Motor neuron (in vitro differentiated cells): ENCODE measurements around the gene TEX22. TPM values are rescaled to one million over a fixed set of nuclear protein-coding genes. Genes with fewer than 3 reads are reported as not detected.

Experiments used
- ATAC-seq, 8 experiments: fragments of 200-7000 bp; cut with Tn5 transposase; replicated peaks in 6 of 8; 2 replicates each; pipeline ENCODE4 v1.8.0; 2021; ENCODE audit warnings: mild to moderate bottlenecking in 8 of 8, moderate library complexity in 8 of 8
- H3K27ac ChIP-seq, 2 donors: fragments of 250-450 bp; sonication (Bioruptor Pico); 2 replicates each; pipeline ENCODE4 v1.9.0; 2021; ENCODE audit warnings: antibody characterized with exemption in 2 of 2, mild to moderate bottlenecking in 2 of 2, moderate library complexity in 1 of 2
- H3K4me1 ChIP-seq, 2 donors: fragments of 250-450 bp; sonication (Bioruptor Pico); replicated peaks in 1 of 2; 2 replicates each; pipeline ENCODE4 v1.6.1; 2021; ENCODE audit warnings: antibody characterized with exemption in 2 of 2, mild to moderate bottlenecking in 2 of 2, moderate library complexity in 1 of 2
- H3K4me3 ChIP-seq, 5 donors: fragments of 250-450 bp; sonication (Bioruptor Pico); 2 replicates each; pipeline ENCODE4 v1.9.0; 2021; ENCODE audit warnings: antibody characterized with exemption in 5 of 5, mild to moderate bottlenecking in 5 of 5, moderate library complexity in 4 of 5
- WGBS, 10 experiments: fragments of 450-650 bp; shearing (Covaris generic); methylation state at CpG; one replicate each; pipeline ENCODE4 v1.0.0; 2022; 5-methylcytosine and 5-hydroxymethylcytosine counted together
- in situ Hi-C, 9 experiments: fragments of 400-800 bp; cut with MboI; loops; one replicate each; pipeline ENCODE4 v1.15.0; 2021; ENCODE audit warnings: low sequenced_read_pairs in 9 of 9, low pct_unique_long_range_greater_than_20kb in 2 of 9; ENCODE audit not compliant: unreplicated experiment in 9 of 9
- total RNA-seq, 8 experiments: library from RNA; unstranded; fragments of 300-600 nt; gene quantifications; 2 replicates each; pipeline versions ENCODE4 v1.2.3 to v1.2.4, GENCODE V29; 2022

The TEX22 gene
- total RNA-seq, 8 experiments from 2014 or later, result 0.25 to 1.1 (median 0.88) TPM

GRCh38 chr14:105439179-105439578 is 40.8 kb downstream of the TEX22 start:
- 63 to 100% (median 94%) methylated on average over 2 to 9 of the region's 11 CpGs; no CpG with 5 or more reads in 5 of the 10 experiments for WGBS, 10 experiments
- ATAC-seq, result no peak
- no peak overlapping the region for H3K4me3 ChIP-seq
- no peaks in the 10 kb centered on the region for H3K4me1 ChIP-seq
- H3K27ac ChIP-seq, result no peak overlapping the region
- in situ Hi-C loops, result no loop called here

DNA sequence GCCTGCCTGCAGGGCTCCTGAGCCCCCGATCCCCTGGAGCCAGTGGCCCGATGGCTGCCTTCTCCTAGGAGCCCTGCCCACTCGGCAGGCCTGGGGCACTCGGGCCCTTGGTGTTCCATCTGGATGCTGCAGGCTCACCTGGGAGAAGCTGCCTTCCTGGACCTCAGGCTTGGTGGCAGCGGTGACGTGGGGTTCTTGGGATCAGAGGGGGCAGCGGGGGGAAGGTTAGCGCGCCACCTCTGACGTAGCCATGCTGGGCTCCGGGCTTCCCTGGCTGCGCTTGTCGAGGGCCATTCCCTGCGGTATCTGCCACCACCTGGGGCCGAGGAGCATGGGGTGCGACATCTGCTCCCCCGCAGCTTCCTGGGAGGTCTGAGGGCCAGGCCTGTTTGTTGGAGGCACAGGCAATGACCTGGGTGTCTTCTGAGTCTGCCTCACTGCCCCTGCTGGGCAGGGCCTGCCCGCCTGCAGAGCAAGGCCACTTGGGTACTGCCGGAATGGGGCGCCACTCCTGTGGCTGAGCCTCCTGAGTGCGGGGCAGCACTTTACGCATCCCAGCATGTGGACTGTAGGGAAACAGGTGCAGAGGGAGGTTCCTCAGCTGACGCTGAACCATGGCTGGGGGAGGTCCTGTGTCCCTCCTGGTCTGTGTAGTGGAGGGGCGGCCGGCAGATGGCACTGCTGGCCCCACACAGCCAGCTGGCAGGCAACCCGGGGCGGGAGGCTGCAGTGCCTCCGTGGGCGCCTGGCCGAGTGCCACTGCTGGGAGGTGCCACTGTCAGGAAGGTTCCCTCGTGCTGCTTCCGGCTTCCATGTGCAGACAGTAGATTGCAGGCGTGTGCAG is 41.6 kb downstream of the TEX22 start:
- in situ Hi-C loops, result no loop called here
- 80 to 100% (median 91%) methylated on average over 1 to 15 of the region's 33 CpGs; no CpG with 5 or more reads in 4 of the 10 experiments for WGBS, 10 experiments
- no peak overlapping the region for H3K4me3 ChIP-seq
- H3K4me1 ChIP-seq, result no peaks in the 10 kb centered on the region
- H3K27ac ChIP-seq, result no peak overlapping the region
- ATAC-seq, result peak in 2 of 8 experiments; percentile 48 to 79

- Histone ChIP-seq H3K4me3 (no peak overlapping the region), H3K4me1 (no peaks in the 10 kb centered on the region), H3K27ac (no peak overlapping the region)
- in situ Hi-C loops, result no loop called here
- whole genome bisulfite sequencing, 10 experiments, result 90 to 100% (median 100%) methylated on average over 1 to 13 of the region's 15 CpGs; no CpG with 5 or more reads in 5 of the 10 experiments
- ATAC-seq, result no peak
Observed at GRCh38 chr14:105440554-105440900, 42.2 kb downstream of the TEX22 start.

- Histone ChIP-seq H3K27ac (no peak overlapping the region), H3K4me1 (no peaks in the 10 kb centered on the region), H3K4me3 (no peak overlapping the region)
- in situ Hi-C loops, result no loop called here
- ATAC-seq, result no peak
- whole genome bisulfite sequencing, 10 experiments, result 87 to 100% (median 100%) methylated on average over 2 to 3 of the region's 9 CpGs; no CpG with 5 or more reads in 7 of the 10 experiments
Observed at GRCh38 chr14:105440992-105441391, 42.7 kb downstream of the TEX22 start.

GRCh38 chr14:105442125-105442524 is 43.8 kb downstream of the TEX22 start:
- no peaks in the 10 kb centered on the region for H3K4me1 ChIP-seq
- 75 to 100% (median 89%) methylated on average over 1 to 13 of the region's 17 CpGs; no CpG with 5 or more reads in 1 of the 10 experiments for WGBS, 10 experiments
- ATAC-seq, result no peak
- H3K27ac ChIP-seq, result no peak overlapping the region
- in situ Hi-C loops, result no loop called here
- no peak overlapping the region for H3K4me3 ChIP-seq

- no peak overlapping the region for H3K4me3 ChIP-seq
- no peak overlapping the region for H3K27ac ChIP-seq
- 67 to 100% (median 73%) methylated on average over 3 to 5 of the region's 12 CpGs; no CpG with 5 or more reads in 7 of the 10 experiments for WGBS, 10 experiments
- in situ Hi-C loops, result no loop called here
- no peaks in the 10 kb centered on the region for H3K4me1 ChIP-seq
- peak in 2 of 8 experiments; percentile 4 to 29 for ATAC-seq
Observed at GRCh38 chr14:105442834-105443233, 44.5 kb downstream of the TEX22 start.

DNA sequence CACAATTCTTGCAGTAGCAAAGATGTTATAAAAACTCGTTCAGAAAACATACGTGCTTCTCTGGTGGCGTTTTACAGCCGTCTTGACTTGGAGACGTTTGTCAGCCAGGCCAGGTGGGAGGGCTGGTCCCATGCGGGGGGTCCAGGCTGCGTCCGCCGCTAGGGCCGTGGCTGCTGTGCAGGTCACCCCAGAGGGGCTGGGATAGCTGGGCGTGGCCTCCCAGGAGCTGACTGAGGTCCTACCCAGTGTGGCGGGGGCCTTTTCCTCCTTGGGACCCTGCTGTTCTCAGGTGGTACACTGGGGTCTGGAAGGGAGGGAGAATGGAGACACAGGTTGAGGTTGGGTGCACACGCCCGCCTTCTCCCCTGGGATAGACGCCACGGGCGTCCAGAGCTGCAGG is 46.5 kb downstream of the TEX22 start:
- no peak for ATAC-seq

DNA sequence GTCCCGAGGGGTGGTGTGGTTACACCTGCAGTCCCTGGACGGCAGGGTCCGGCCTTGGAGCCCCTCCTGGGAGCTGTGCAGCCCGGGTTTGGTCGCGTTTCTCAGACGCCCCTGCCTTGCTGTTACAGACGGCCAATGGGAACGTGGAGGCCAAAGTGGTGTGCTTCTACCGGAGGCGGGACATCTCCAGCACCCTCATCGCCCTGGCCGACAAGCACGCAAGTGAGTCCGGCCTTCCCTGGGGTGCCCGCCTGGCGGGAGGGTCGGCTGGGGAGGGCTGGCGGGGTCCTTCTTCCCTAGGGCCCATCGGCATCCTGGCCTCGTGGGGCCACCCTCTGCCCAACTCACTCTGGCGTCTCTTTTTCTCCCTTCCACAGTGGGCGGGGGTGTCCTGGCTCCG is 47.0 kb downstream of the TEX22 start:
- ATAC-seq, result no peak
- in situ Hi-C loops, result no loop called here
- Histone ChIP-seq H3K27ac (no peak overlapping the region), H3K4me3 (no peak overlapping the region), H3K4me1 (peaks cover 0 to 2% of the 10 kb centered on the region in 2 donors)
- WGBS, 10 experiments, result 60 to 100% (median 69%) methylated on average over 1 to 6 of the region's 24 CpGs; no CpG with 5 or more reads in 7 of the 10 experiments

More for the DNA sequence above, 46.5 kb downstream of the TEX22 start:
- in situ Hi-C loops, result no loop called here
- Histone ChIP-seq H3K27ac (no peak overlapping the region), H3K4me1 (peaks cover 0 to 2% of the 10 kb centered on the region in 2 donors), H3K4me3 (no peak overlapping the region)
- 83 to 100% (median 92%) methylated on average over 1 to 3 of the region's 17 CpGs; no CpG with 5 or more reads in 5 of the 10 experiments for WGBS, 10 experiments

DNA sequence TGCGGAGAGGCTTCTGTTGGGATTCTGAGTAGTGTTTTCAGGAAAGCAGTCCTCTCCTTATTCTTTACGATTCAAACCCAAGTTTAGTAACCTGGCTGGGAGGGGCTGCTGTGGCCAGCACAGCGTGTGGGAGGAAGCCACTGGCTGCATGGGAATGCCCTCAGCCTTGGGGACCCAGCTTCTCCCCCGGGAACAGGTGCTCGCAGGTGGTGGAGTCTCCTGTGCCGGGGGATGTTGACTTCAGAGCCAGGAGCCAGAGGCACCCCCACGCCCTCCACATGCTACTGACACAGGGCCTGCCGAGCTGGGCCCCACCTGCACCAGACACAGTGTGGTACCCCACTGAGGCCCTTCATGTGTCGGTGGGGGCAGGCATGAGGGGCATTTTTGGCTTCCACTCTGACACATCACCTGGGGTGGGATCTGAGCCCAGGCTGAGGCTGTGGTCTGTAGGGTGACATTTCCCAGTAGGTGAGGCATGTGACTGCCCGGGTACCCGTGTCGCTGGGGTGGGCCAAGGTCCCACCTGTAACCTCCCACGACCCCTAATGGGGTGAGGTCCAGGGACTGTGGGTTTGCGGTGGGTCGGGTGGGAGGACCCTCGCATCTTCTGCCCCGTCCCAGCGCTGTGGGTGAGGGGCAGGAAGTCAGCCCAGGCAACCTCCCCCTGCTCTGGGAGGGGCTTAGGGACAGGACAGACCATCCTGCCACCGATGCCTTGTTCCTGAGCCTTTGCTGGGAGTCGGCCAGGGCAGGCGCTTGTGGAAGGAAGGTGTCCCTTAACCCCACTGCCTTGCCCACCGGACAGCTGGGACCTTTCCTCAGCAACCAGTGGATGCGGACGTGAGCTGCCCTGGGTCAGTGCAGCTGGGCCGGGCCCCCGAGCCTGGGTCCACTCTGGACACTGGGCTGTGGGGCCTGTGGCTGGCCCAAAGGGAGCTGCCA is 47.8 kb downstream of the TEX22 start:
- Histone ChIP-seq H3K4me1 (peaks cover 0 to 2% of the 10 kb centered on the region in 2 donors), H3K4me3 (no peak overlapping the region), H3K27ac (no peak overlapping the region)
- 78 to 100% (median 100%) methylated on average over 1 to 6 of the region's 26 CpGs; no CpG with 5 or more reads in 3 of the 10 experiments for WGBS, 10 experiments
- ATAC-seq, result no peak
- in situ Hi-C loops, result no loop called here

- in situ Hi-C loops, result no loop called here
- no peak for ATAC-seq
- Histone ChIP-seq H3K4me1 (peaks cover 0 to 2% of the 10 kb centered on the region in 2 donors), H3K27ac (no peak overlapping the region), H3K4me3 (no peak overlapping the region)
- 89 to 100% (median 95%) methylated on average over 2 to 5 of the region's 14 CpGs; no CpG with 5 or more reads in 7 of the 10 experiments for WGBS, 10 experiments
Observed at GRCh38 chr14:105446971-105447370, 48.6 kb downstream of the TEX22 start.

GRCh38 chr14:105447651-105448640 is 49.6 kb downstream of the TEX22 start:
- Histone ChIP-seq H3K27ac (no peak overlapping the region), H3K4me3 (no peak overlapping the region), H3K4me1 (peaks cover 0 to 2% of the 10 kb centered on the region in 2 donors)
- peak in 4 of 8 experiments; percentile 4 to 15 (median 7) for ATAC-seq
- WGBS, 10 experiments, result 77 to 100% (median 95%) methylated on average over 1 to 12 of the region's 31 CpGs; no CpG with 5 or more reads in 4 of the 10 experiments
- in situ Hi-C loops, result no loop called here

- ATAC-seq, result peak; percentile 88 to 95 (median 94)
- H3K27ac ChIP-seq, result no peak overlapping the region
Observed at GRCh38 chr14:105448706-105449111, 50.4 kb downstream of the TEX22 start.

More at GRCh38 chr14:105448706-105449111, 50.4 kb downstream of the TEX22 start:
- H3K4me1 ChIP-seq, result peaks cover 0 to 2% of the 10 kb centered on the region in 2 donors
- no peak overlapping the region for H3K4me3 ChIP-seq
- 0 to 80% methylated on average over 1 to 3 of the region's 16 CpGs; no CpG with 5 or more reads in 8 of the 10 experiments for WGBS, 10 experiments
- in situ Hi-C loops, result no loop called here
